IMR-90 (cell line): ENCODE data around the gene ACE2. TPM values are rescaled to one million over a fixed set of nuclear protein-coding genes. Genes with fewer than 3 reads are reported as not detected.

Experiments used
- ATAC-seq: fragments of 200-7000 bp; cut with Tn5 transposase; 2 replicates; pipeline ENCODE4 v1.9.1; 2020; ENCODE audit warnings: low read depth, mild to moderate bottlenecking, moderate library complexity
- BruUV-seq: library from RNA; stranded (reverse); fragments of 400-500 nt; replicated peaks from 2 replicates; lab custom pipeline; 2021; lab: Mats Ljungman, UMichigan
- CTCF ChIA-PET: fragments of 300-600 bp; formaldehyde crosslinking; extraction: SDS; loops from one replicate; lab custom pipeline; 2021; ENCODE audit warnings: antibody characterized with exemption; lab: Yijun Ruan, JAX
- POLR2A ChIA-PET: fragments of 300-600 bp; sonication (Branson Sonifier 250); formaldehyde crosslinking; loops from one replicate; lab custom pipeline; 2022; ENCODE audit warnings: antibody characterized with exemption; ENCODE audit not compliant: unreplicated experiment; lab: Charles Lee
- DNase-seq: peaks from one replicate; pipeline ENCODE4 v3.0.0; 2013
- H2AFZ ChIP-seq: replicated peaks from 2 replicates; pipeline ENCODE3; 2013; ENCODE audit warnings: low read length, mild to moderate bottlenecking; ENCODE audit not compliant: poor library complexity
- H2AK5ac ChIP-seq: 2 replicates; pipeline ENCODE4 v1.6.1; 2013; ENCODE audit warnings: low read depth, low read length, inconsistent platforms
- H2AK9ac ChIP-seq: replicated peaks from 2 replicates; pipeline ENCODE3; 2013; ENCODE audit warnings: mild to moderate bottlenecking, low read depth, low read length, moderate library complexity; ENCODE audit not compliant: poor library complexity
- H2BK120ac ChIP-seq: 2 replicates; pipeline ENCODE4 v1.6.1; 2013; ENCODE audit warnings: low read depth, low read length, inconsistent platforms
- H2BK15ac ChIP-seq: 3 replicates; pipeline ENCODE4 v1.6.1; 2013; ENCODE audit warnings: low read depth, low read length, inconsistent platforms
- H2BK20ac ChIP-seq: 2 replicates; pipeline ENCODE4 v1.6.1; 2013; ENCODE audit warnings: low read depth, mild to moderate bottlenecking, inconsistent platforms, low read length, moderate library complexity
- H2BK5ac ChIP-seq: 2 replicates; pipeline ENCODE4 v1.6.1; 2013; ENCODE audit warnings: mild to moderate bottlenecking, low read depth, low read length, inconsistent platforms; ENCODE audit not compliant: poor library complexity, severe bottlenecking
- H3K14ac ChIP-seq: replicated peaks from 2 replicates; pipeline ENCODE4 v1.6.1; 2013; ENCODE audit warnings: low read depth, low read length, inconsistent platforms
- H3K18ac ChIP-seq: 2 replicates; pipeline ENCODE4 v1.6.1; 2013; ENCODE audit warnings: low read depth, low read length, control low read depth
- H3K23ac ChIP-seq: 2 replicates; pipeline ENCODE4 v1.6.1; 2013; ENCODE audit warnings: low read depth, low read length, inconsistent platforms
- H3K27ac ChIP-seq: 2 replicates; pipeline ENCODE4 v1.5.1; 2013; ENCODE audit warnings: mild to moderate bottlenecking, control low read depth, low read length; ENCODE audit not compliant: insufficient read depth
- H3K27me3 ChIP-seq: 2 replicates; pipeline ENCODE4 v1.6.1; 2013; ENCODE audit warnings: low read length; ENCODE audit not compliant: control insufficient read depth, insufficient read depth
- H3K36me3 ChIP-seq: 2 replicates; pipeline ENCODE4 v1.6.1; 2013; ENCODE audit warnings: low read length, mixed read lengths; ENCODE audit not compliant: control insufficient read depth, insufficient read depth
- H3K4ac ChIP-seq: 2 replicates; pipeline ENCODE4 v1.6.1; 2013; ENCODE audit warnings: low read depth, low read length, inconsistent platforms
- H3K4me1 ChIP-seq: 2 replicates; pipeline ENCODE4 v1.6.1; 2013; ENCODE audit warnings: low read length, mixed read lengths; ENCODE audit not compliant: control insufficient read depth, insufficient read depth
- H3K4me2 ChIP-seq: 2 replicates; pipeline ENCODE4 v1.6.1; 2013; ENCODE audit warnings: low read depth, mild to moderate bottlenecking, control low read depth, low read length, moderate library complexity
- H3K4me3 ChIP-seq: 2 replicates; pipeline ENCODE4 v1.5.1; 2013; ENCODE audit warnings: low read depth, mild to moderate bottlenecking, control low read depth, low read length, moderate library complexity; ENCODE audit not compliant: insufficient read depth
- H3K56ac ChIP-seq: 2 replicates; pipeline ENCODE4 v1.6.1; 2013; ENCODE audit warnings: low read length, inconsistent platforms; ENCODE audit not compliant: insufficient read depth; ENCODE audit errors: extremely low read depth
- H3K79me1 ChIP-seq, 2 experiments: 2 replicates each; pipeline ENCODE4 v1.6.1; 2013; ENCODE audit warnings: low read length in 2 of 2, inconsistent platforms in 1 of 2, low read depth in 1 of 2
- H3K9ac ChIP-seq: 2 replicates; pipeline ENCODE4 v1.6.1; 2013; ENCODE audit warnings: low read depth, low read length, control low read depth
- H3K9me1 ChIP-seq: 2 replicates; pipeline ENCODE4 v1.6.1; 2013; ENCODE audit warnings: low read length, inconsistent platforms; ENCODE audit not compliant: insufficient read depth
- H3K9me3 ChIP-seq: 2 replicates; pipeline ENCODE4 v1.6.1; 2013; ENCODE audit warnings: low read length; ENCODE audit not compliant: control insufficient read depth, insufficient read depth
- H4K20me1 ChIP-seq: 2 replicates; pipeline ENCODE4 v1.6.1; 2013; ENCODE audit warnings: low read length, inconsistent platforms; ENCODE audit not compliant: insufficient read depth
- H4K5ac ChIP-seq: 2 replicates; pipeline ENCODE4 v1.6.1; 2013; ENCODE audit warnings: mild to moderate bottlenecking, low read depth, low read length, control low read depth
- H4K8ac ChIP-seq, 2 experiments: 2 replicates each; pipeline ENCODE4 v1.6.1; 2013; ENCODE audit warnings: low read depth in 2 of 2, low read length in 2 of 2, control low read depth in 1 of 2, inconsistent platforms in 1 of 2
- H4K91ac ChIP-seq: 2 replicates; pipeline ENCODE4 v1.6.1; 2013; ENCODE audit warnings: low read depth, low read length, inconsistent platforms; ENCODE audit not compliant: insufficient read depth
- BHLHE40 ChIP-seq: fragments of 150-350 bp; IDR thresholded peaks from 2 replicates; pipeline ENCODE4 v1.6.1; 2016; ENCODE audit warnings: mild to moderate bottlenecking, low read depth, low read length
- CEBPB ChIP-seq: IDR thresholded peaks from 2 replicates; pipeline ENCODE4 v1.6.1; 2012; ENCODE audit warnings: low read depth, low read length, improper control_type of control experiment
- CHD1 ChIP-seq: IDR thresholded peaks from 2 replicates; pipeline ENCODE4 v1.6.1; 2012; ENCODE audit warnings: low read depth, low read length, improper control_type of control experiment
- ELK1 ChIP-seq: fragments of 150-350 bp; IDR thresholded peaks from 2 replicates; pipeline ENCODE4 v1.6.1; 2016; ENCODE audit warnings: low read depth, mild to moderate bottlenecking, low read length, moderate library complexity, borderline replicate concordance
- FOS ChIP-seq: fragments of 150-350 bp; IDR thresholded peaks from 2 replicates; pipeline ENCODE4 v1.6.1; 2016; ENCODE audit warnings: low read depth, low read length
- MAFK ChIP-seq: IDR thresholded peaks from 2 replicates; pipeline ENCODE4 v1.6.1; 2012; ENCODE audit warnings: low read depth, low read length, improper control_type of control experiment
- MAZ ChIP-seq: IDR thresholded peaks from 2 replicates; pipeline ENCODE4 v1.6.1; 2012; ENCODE audit warnings: low read depth, mild to moderate bottlenecking, low read length, improper control_type of control experiment, moderate library complexity, borderline replicate concordance
- MXI1 ChIP-seq: IDR thresholded peaks from 2 replicates; pipeline ENCODE4 v1.6.1; 2012; ENCODE audit warnings: low read depth, mild to moderate bottlenecking, low read length, moderate library complexity, borderline replicate concordance
- NFE2L2 ChIP-seq: fragments of 150-350 bp; IDR thresholded peaks from 2 replicates; pipeline ENCODE4 v1.6.1; 2016; ENCODE audit warnings: low read depth, mild to moderate bottlenecking, low read length
- POLR2A ChIP-seq: IDR thresholded peaks from 2 replicates; pipeline ENCODE4 v1.6.1; 2012; ENCODE audit warnings: mild to moderate bottlenecking, low read depth, low read length
- RAD21 ChIP-seq: IDR thresholded peaks from 2 replicates; pipeline ENCODE4 v1.6.1; 2012; ENCODE audit warnings: low read length, improper control_type of control experiment
- RCOR1 ChIP-seq: IDR thresholded peaks from 2 replicates; pipeline ENCODE4 v1.6.1; 2012; ENCODE audit warnings: mild to moderate bottlenecking, low read length, improper control_type of control experiment; ENCODE audit not compliant: insufficient replicate concordance
- RFX5 ChIP-seq: IDR thresholded peaks from 2 replicates; pipeline ENCODE4 v1.8.0; 2012; ENCODE audit warnings: low read depth, mild to moderate bottlenecking, low read length, moderate library complexity
- SMC3 ChIP-seq: fragments of 150-350 bp; IDR thresholded peaks from 2 replicates; pipeline ENCODE4 v1.6.1; 2016; ENCODE audit warnings: low read depth, mild to moderate bottlenecking, antibody characterized with exemption, low read length, moderate library complexity
- USF2 ChIP-seq: fragments of 150-350 bp; IDR thresholded peaks from 2 replicates; pipeline ENCODE4 v1.6.1; 2017; ENCODE audit warnings: mild to moderate bottlenecking, antibody characterized with exemption, low read length, low read depth
- WGBS, 2 experiments: methylation state at CpG; one replicate each; pipeline versions ENCODE4 v1.1.5 to v1.1.7; 2013; ENCODE audit warnings: missing lambda C conversion rate in 2 of 2; ENCODE audit not compliant: insufficient read length in 1 of 2; ENCODE audit errors: extremely low coverage in 2 of 2; 5-methylcytosine and 5-hydroxymethylcytosine counted together
- dilution Hi-C: fragments of 300-500 bp; cut with HindIII; formaldehyde crosslinking; loops from one replicate; pipeline ENCODE4 v1.14.3; 2018; ENCODE audit warnings: low sequenced_read_pairs; ENCODE audit not compliant: unreplicated experiment
- in situ Hi-C: fragments of 300-500 bp; cut with MboI; formaldehyde crosslinking; loops from 3 replicates; pipeline ENCODE4 v1.14.3; 2019; ENCODE audit warnings: low sequenced_read_pairs, inconsistent platforms, mixed read lengths
- intact Hi-C: fragments of 100-400 bp; cut with micrococcal nuclease; formaldehyde crosslinking; loops from 2 replicates; pipeline ENCODE4 v1.10.0; 2022
- polyA plus RNA-seq, 3 experiments: library from polyadenylated mRNA; depleted of rRNA; stranded (reverse); fragments of >200 nt; gene quantifications; 2 replicates each; pipeline ENCODE4 v1.2.3, GENCODE V29; 2012; ENCODE audit warnings: low replicate concordance in 1 of 3
- total RNA-seq: library from RNA; depleted of rRNA; stranded (reverse); fragments of >200 nt; gene quantifications from 2 replicates; pipeline ENCODE4 v1.2.3, GENCODE V29; 2012
- TF ChIP-seq, protein P1 (sequence below): conservative IDR thresholded peaks from 2 replicates; pipeline ENCODE4 v1.5.1; 2012; ENCODE audit warnings: mild to moderate bottlenecking, low read depth, low read length, improper control_type of control experiment

Gene ACE2
- total and polyA plus RNA-seq, 2 of the 4 experiments (the other 2 are of a cell fraction), result not detected

DNA sequence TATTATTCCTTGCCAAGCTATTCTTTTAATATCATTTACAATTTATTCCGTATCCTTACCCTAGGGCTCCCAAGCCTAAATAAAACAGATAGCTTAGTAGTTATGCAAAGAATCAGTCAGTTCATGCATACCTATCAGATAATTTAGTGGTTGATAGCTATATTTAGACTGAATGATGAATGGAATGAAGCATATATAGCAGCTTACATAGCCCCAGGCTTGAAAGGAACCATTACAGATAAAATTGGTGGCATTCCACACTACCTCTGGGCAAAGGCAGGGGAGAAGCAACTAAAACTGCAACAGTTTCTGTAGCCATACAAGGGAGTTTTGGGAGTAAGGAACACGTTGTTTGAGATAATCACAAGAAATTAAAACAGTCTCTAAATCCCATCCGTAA, 2.7 kb downstream of the ACE2 start:
- H3K27ac ChIP-seq, result no peak overlapping the region
- H2AK9ac ChIP-seq, result no peak overlapping the region
- no peak overlapping the region for H3K18ac ChIP-seq
- dilution Hi-C loops, result no loop called here
- no TSS peak for BruUV-seq
- H3K36me3 ChIP-seq, result no peaks in the 10 kb centered on the region
- H4K91ac ChIP-seq, result no peak overlapping the region
- in situ Hi-C loops, result no loop called here
- DNase-seq (no peak), ATAC-seq (no peak)
- no peak overlapping the region for H2BK15ac ChIP-seq
- H4K8ac ChIP-seq, result no peak overlapping the region
- H3K4me3 ChIP-seq, result no peak overlapping the region
- no peaks in the 10 kb centered on the region for H3K4me1 ChIP-seq
- H4K20me1 ChIP-seq, result no peaks in the 10 kb centered on the region
- TF ChIP-seq RCOR1, result no peak
- TF ChIP-seq USF2, result no peak
- no peak for TF ChIP-seq BHLHE40
- no peak for TF ChIP-seq MAZ
- TF ChIP-seq CHD1, result no peak
- TF ChIP-seq FOS, result no peak
- TF ChIP-seq MXI1, result no peak
- no peak for TF ChIP-seq SMC3
- no peak for TF ChIP-seq POLR2A
- TF ChIP-seq CEBPB, result no peak
- TF ChIP-seq, protein P1, sequence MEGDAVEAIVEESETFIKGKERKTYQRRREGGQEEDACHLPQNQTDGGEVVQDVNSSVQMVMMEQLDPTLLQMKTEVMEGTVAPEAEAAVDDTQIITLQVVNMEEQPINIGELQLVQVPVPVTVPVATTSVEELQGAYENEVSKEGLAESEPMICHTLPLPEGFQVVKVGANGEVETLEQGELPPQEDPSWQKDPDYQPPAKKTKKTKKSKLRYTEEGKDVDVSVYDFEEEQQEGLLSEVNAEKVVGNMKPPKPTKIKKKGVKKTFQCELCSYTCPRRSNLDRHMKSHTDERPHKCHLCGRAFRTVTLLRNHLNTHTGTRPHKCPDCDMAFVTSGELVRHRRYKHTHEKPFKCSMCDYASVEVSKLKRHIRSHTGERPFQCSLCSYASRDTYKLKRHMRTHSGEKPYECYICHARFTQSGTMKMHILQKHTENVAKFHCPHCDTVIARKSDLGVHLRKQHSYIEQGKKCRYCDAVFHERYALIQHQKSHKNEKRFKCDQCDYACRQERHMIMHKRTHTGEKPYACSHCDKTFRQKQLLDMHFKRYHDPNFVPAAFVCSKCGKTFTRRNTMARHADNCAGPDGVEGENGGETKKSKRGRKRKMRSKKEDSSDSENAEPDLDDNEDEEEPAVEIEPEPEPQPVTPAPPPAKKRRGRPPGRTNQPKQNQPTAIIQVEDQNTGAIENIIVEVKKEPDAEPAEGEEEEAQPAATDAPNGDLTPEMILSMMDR, result no peak
- TF ChIP-seq NFE2L2, result no peak
- no peak for TF ChIP-seq RAD21
- TF ChIP-seq ELK1, result no peak
- no peak for TF ChIP-seq RFX5
- TF ChIP-seq MAFK, result no peak
- no peak overlapping the region for H3K56ac ChIP-seq
- ChIA-PET CTCF (no interaction called here), POLR2A (interaction anchor here (0.6 kb wide), 1 partner anchor 1195 kb away, joined by 3 read pairs; no protein-coding TSS in a partner anchor)
- intact Hi-C loops, result no loop called here
- H3K79me1 ChIP-seq, result no peaks in the 10 kb centered on the region
- no peak overlapping the region for H3K14ac ChIP-seq
- H2AK5ac ChIP-seq, result no peak overlapping the region
- no peak overlapping the region for H2BK20ac ChIP-seq
- no peak overlapping the region for H3K4me2 ChIP-seq
- H3K23ac ChIP-seq, result no peak overlapping the region
- no peak overlapping the region for H3K9ac ChIP-seq
- no peak overlapping the region for H2BK5ac ChIP-seq
- no peak overlapping the region for H4K5ac ChIP-seq
- H3K27me3 ChIP-seq, result peaks cover 13% of the 10 kb centered on the region
- no peak overlapping the region for H2BK120ac ChIP-seq
- H3K4ac ChIP-seq, result no peak overlapping the region
- no peaks in the 10 kb centered on the region for H3K9me1 ChIP-seq
- no peaks in the 10 kb centered on the region for H3K9me3 ChIP-seq
- no peak overlapping the region for H2AFZ ChIP-seq
- WGBS, 2 experiments, result no CpG with 5 or more reads among the region's 3 CpGs
